Effector memory CD8-positive, alpha-beta T cell (primary cell): ENCODE results near the gene AASS.
"Not testable (repeated sequence)": the region's sequence is repeated elsewhere in the genome, so short reads cannot be mapped to it uniquely, and the experiment has no call there.

ENCODE experiments used
- ATAC-seq: fragments of 150-1000 bp; cut with Tn5 transposase; replicated peaks from 2 replicates; pipeline ENCODE4 v1.10.0; 2021; ENCODE audit warnings: mild to moderate bottlenecking, moderate library complexity
- DNase-seq, 3 experiments: peaks; one replicate each; pipeline ENCODE4 v3.0.0; 2021
- H3K27ac Mint-ChIP-seq, 2 donors: one replicate each; pipeline ENCODE4 v1.8.0; 2022; ENCODE audit warnings: mild to moderate bottlenecking in 2 of 2, mixed read lengths in 2 of 2, moderate library complexity in 2 of 2
- H3K27me3 Mint-ChIP-seq, 2 donors: one replicate each; pipeline ENCODE4 v1.8.0; 2022; ENCODE audit warnings: mixed read lengths in 2 of 2
- H3K36me3 Mint-ChIP-seq: one replicate; pipeline ENCODE4 v1.8.0; 2022; ENCODE audit warnings: mild to moderate bottlenecking, moderate library complexity, mixed read lengths; ENCODE audit not compliant: insufficient read depth
- H3K4me1 Mint-ChIP-seq, 2 donors: one replicate each; pipeline ENCODE4 v1.8.0; 2022; ENCODE audit warnings: low read depth in 2 of 2, mixed read lengths in 2 of 2
- H3K4me3 Mint-ChIP-seq, 2 donors: one replicate each; pipeline ENCODE4 v1.8.0; 2022; ENCODE audit warnings: mild to moderate bottlenecking in 2 of 2, mixed read lengths in 2 of 2, moderate library complexity in 2 of 2
- H3K9me3 Mint-ChIP-seq, 2 donors: one replicate each; pipeline ENCODE4 v1.8.0; 2022; ENCODE audit warnings: mixed read lengths in 2 of 2
- total RNA-seq, 9 experiments: gene quantifications; one replicate each; lab custom pipeline; 2026; lab: John Stamatoyannopoulos, UW

AASS gene
- 0.72 to 20.2 (median 4.9) reads per million in 9 experiments for total RNA-seq

DNA sequence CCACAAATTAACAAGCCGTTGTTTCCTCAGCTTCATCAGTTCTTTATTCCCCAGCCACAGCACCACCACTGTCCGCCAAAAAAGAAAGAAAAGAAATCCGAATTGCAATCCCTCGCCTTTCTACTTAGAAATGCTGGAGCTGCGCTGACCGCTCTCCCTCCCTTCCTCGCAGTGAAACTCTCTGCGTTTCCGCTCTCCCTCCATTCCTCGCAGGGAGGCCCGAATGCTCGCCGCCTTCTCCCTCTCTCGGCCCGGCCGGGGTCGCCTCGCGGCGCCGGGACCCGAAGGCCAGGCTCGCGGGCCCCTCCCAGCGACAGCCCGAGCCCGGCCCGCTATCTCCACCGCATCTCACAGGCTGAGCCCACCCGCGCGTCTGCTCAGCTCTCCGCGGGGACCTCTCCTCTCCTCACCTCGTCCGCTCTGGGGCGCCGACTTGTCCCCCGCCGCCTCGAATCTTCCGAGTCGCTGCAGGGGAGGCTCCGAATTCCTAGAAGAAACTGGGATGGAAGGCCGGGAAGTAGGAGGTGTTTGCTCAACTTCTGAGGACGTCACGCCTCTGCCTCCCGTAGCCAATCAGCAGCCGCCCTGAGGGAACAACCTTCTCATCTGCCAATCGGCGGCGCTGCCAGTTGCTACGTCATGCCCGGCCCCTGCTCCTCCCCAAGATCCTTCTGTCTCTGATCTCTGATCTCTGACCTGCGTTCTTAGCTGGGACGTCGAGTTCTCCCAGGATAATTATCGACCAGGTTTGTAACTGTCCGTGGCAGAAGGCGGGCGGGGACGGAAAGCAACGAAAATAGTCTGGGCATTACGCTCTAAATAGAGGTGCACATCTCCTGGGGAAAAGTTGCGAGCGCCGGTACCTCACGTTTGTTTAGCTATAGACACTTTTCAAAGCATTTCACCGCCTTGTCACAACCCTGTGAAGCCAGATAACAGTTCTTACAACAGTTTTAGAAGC, at the start of gene AASS:
TSS of gene AASS (minus strand) at position 499 of the 961 bp plus-strand sequence. CDS start 10,523 bp downstream, outside the sequence.
- Mint-ChIP-seq H3K36me3 (peaks cover 8% of the 10 kb centered on the region), H3K9me3 (no peaks in the 10 kb centered on the region), H3K27ac (peak within 1 kb of the TSS; percentile 90 to 95), H3K27me3 (peaks cover 18 to 28% of the 10 kb centered on the region in 2 donors), H3K4me1 (peaks cover 6 to 10% of the 10 kb centered on the region in 2 donors), H3K4me3 (peak within 1 kb of the TSS; percentile 95 to 96)
- DNase-seq (peak; percentile 47 to 52 (median 51)), ATAC-seq (peak; percentile 92)

- ATAC-seq (no peak), DNase-seq (no peak)
- H3K27ac Mint-ChIP-seq, result no peak overlapping the region
- H3K4me3 Mint-ChIP-seq, result no peak overlapping the region
- peaks cover 0 to 3% of the 10 kb centered on the region in 2 donors for H3K9me3 Mint-ChIP-seq
- no peaks in the 10 kb centered on the region for H3K36me3 Mint-ChIP-seq
- no peaks in the 10 kb centered on the region for H3K4me1 Mint-ChIP-seq
- H3K27me3 Mint-ChIP-seq, result no peaks in the 10 kb centered on the region
Observed at GRCh38 chr7:122188785-122189184, 44.7 kb upstream of the AASS start.

- ATAC-seq, result no peak
- H3K9me3 Mint-ChIP-seq, result peaks cover 0 to 2% of the 10 kb centered on the region in 2 donors
Observed at GRCh38 chr7:122183106-122183505, 39.1 kb upstream of the AASS start.

DNA sequence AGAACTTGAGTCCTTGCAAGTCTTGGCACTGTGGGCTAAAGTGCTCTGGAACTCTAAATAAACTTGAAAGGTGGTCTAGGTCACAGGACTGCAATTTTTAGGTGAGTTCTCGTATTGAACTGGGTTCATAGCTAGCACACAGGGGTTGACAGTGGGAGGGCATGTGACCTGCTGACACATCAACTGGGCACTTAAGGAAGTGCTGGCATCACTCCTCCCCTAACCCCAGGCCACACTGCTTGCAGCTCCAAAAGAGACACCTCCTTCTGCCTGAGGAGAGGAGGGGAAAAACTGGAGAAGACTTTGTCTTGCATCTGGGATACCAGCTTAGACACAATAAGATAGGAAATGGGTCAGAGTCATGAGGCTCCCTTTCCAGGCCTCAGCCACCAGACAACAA, 38.0 kb upstream of the AASS start:
- DNase-seq (no peak), ATAC-seq (no peak)
- H3K4me3 Mint-ChIP-seq, result no peak overlapping the region

More at GRCh38 chr7:122183106-122183505, 39.1 kb upstream of the AASS start:
- DNase-seq, result no peak
- Mint-ChIP-seq H3K27ac (no peak overlapping the region), H3K36me3 (no peaks in the 10 kb centered on the region), H3K4me1 (no peaks in the 10 kb centered on the region), H3K4me3 (no peak overlapping the region), H3K27me3 (no peaks in the 10 kb centered on the region)

GRCh38 chr7:122172144-122172543, 28.1 kb upstream of the AASS start:
- not testable (repeated sequence) for ATAC-seq, DNase-seq, H3K4me1 Mint-ChIP-seq, H3K27ac Mint-ChIP-seq, H3K27me3 Mint-ChIP-seq, H3K4me3 Mint-ChIP-seq, H3K36me3 Mint-ChIP-seq
- H3K9me3 Mint-ChIP-seq, result peaks cover 4 to 10% of the 10 kb centered on the region in 2 donors

More for the DNA sequence above, 38.0 kb upstream of the AASS start:
- Mint-ChIP-seq H3K27ac (no peak overlapping the region), H3K27me3 (no peaks in the 10 kb centered on the region), H3K36me3 (no peaks in the 10 kb centered on the region), H3K4me1 (no peaks in the 10 kb centered on the region), H3K9me3 (peaks cover 0 to 5% of the 10 kb centered on the region in 2 donors)

DNA sequence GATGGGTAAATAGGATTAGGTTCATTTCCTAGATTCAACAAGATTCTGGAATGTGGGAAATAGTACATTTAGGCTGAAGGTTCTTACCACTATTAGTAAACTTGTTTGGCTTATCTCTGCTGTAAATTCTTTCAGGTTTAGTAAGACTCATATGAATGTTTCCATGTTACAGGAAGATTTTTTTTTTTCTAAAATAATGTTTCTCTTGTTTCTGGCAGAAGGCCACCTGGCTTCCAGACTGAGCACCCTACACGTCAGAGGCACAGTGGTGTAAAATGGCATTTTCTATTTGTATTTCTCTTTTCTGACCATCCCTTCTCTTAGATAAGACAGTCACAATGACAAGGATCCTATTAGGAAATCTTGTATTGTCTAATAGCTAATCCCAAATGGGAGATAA, 22.7 kb upstream of the AASS start:
- no peaks in the 10 kb centered on the region for H3K4me1 Mint-ChIP-seq
- no peak for DNase-seq
- H3K4me3 Mint-ChIP-seq, result no peak overlapping the region
- H3K9me3 Mint-ChIP-seq, result no peaks in the 10 kb centered on the region
- ATAC-seq, result no peak
- H3K36me3 Mint-ChIP-seq, result no peaks in the 10 kb centered on the region
- no peak overlapping the region for H3K27ac Mint-ChIP-seq
- no peaks in the 10 kb centered on the region for H3K27me3 Mint-ChIP-seq

- DNase-seq, result no peak
- Mint-ChIP-seq H3K4me1 (no peaks in the 10 kb centered on the region), H3K27ac (no peak overlapping the region), H3K9me3 (peaks cover under 1 to 1% of the 10 kb centered on the region in 2 donors), H3K4me3 (no peak overlapping the region), H3K36me3 (no peaks in the 10 kb centered on the region), H3K27me3 (no peaks in the 10 kb centered on the region)
- no peak for ATAC-seq
Observed at GRCh38 chr7:122166275-122166674, 22.2 kb upstream of the AASS start.

DNA sequence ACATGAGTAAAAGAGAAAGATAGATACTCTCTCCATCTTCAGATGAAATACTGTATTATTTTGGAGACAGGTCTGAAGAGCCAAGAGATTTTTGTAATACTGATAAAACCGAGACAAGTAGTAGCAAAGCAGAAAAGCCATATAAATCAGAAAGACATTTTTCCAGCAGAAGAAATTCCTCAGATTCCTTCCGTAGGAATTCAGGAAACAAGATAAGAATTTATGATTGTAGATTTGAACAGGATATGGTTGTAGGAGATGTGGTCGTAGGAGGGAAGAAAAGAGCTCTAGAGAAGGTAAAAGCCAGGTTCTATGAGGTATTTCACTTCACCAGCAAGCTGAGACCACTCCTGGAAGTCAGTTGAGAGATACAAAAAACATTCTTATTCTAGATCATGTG, 17.6 kb upstream of the AASS start:
- ATAC-seq, result no peak
- Mint-ChIP-seq H3K36me3 (no peaks in the 10 kb centered on the region), H3K27ac (no peak overlapping the region), H3K4me1 (no peaks in the 10 kb centered on the region), H3K27me3 (no peaks in the 10 kb centered on the region), H3K4me3 (no peak overlapping the region), H3K9me3 (peaks cover 3 to 11% of the 10 kb centered on the region in 2 donors)
- no peak for DNase-seq

GRCh38 chr7:122155566-122155965, 11.5 kb upstream of the AASS start:
- Mint-ChIP-seq H3K27me3 (no peaks in the 10 kb centered on the region), H3K4me1 (no peaks in the 10 kb centered on the region), H3K4me3 (no peak overlapping the region), H3K9me3 (peaks cover 4 to 13% of the 10 kb centered on the region in 2 donors), H3K36me3 (no peaks in the 10 kb centered on the region), H3K27ac (no peak overlapping the region)
- ATAC-seq (no peak), DNase-seq (no peak)

GRCh38 chr7:122148878-122149277, 4.8 kb upstream of the AASS start:
- Mint-ChIP-seq H3K4me3 (no peak overlapping the region), H3K36me3 (peaks cover 5% of the 10 kb centered on the region), H3K27ac (no peak overlapping the region), H3K9me3 (no peaks in the 10 kb centered on the region), H3K27me3 (peaks cover 10 to 18% of the 10 kb centered on the region in 2 donors), H3K4me1 (peaks cover 6% of the 10 kb centered on the region in 2 donors)
- no peak for ATAC-seq
- DNase-seq, result no peak

- Mint-ChIP-seq H3K4me3 (no peak overlapping the region), H3K27me3 (peaks cover 10 to 26% of the 10 kb centered on the region in 2 donors), H3K9me3 (no peaks in the 10 kb centered on the region), H3K36me3 (peaks cover 5% of the 10 kb centered on the region), H3K27ac (no peak overlapping the region), H3K4me1 (peaks cover 6 to 9% of the 10 kb centered on the region in 2 donors)
- DNase-seq, result no peak
- no peak for ATAC-seq
Observed at GRCh38 chr7:122148081-122148480, 4.0 kb upstream of the AASS start.

DNA sequence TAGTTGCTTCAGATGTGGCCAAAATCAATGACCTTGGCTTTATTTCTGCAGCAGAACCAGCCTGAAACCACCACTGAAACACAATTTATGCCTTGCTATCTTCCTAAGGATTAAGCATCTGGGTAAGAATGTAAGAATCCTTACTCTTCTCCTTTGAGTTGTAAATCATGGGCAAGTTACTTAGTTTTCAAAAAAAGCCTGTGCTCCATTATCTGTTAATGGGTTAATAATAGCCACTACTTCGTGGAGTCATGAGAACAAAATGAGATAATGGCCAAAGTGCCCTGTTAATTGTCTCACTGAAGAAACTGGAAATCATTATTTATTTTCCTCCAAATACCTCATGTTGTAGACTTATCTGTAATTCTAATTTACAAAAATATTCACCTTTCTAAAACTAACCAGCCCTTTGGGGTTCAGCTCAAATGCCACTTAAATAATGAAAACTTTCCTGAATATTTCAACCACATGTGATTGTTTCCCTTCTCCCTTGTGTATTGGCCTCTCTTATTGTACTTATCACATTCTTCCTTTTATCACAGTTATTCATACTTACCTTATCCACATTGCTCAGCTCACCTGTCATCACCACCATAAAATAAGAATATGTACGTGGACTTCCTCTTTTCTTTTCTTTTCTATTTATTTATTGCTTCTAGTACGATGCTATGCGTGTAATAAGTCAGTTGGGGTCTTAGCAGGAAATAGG, 2.0 kb upstream of the AASS start:
- H3K9me3 Mint-ChIP-seq, result no peaks in the 10 kb centered on the region
- DNase-seq (no peak), ATAC-seq (no peak)
- no peak overlapping the region for H3K27ac Mint-ChIP-seq
- no peak overlapping the region for H3K4me3 Mint-ChIP-seq
- peaks cover 8% of the 10 kb centered on the region for H3K36me3 Mint-ChIP-seq
- peaks cover 6 to 10% of the 10 kb centered on the region in 2 donors for H3K4me1 Mint-ChIP-seq
- peaks cover 18 to 28% of the 10 kb centered on the region in 2 donors for H3K27me3 Mint-ChIP-seq

DNA sequence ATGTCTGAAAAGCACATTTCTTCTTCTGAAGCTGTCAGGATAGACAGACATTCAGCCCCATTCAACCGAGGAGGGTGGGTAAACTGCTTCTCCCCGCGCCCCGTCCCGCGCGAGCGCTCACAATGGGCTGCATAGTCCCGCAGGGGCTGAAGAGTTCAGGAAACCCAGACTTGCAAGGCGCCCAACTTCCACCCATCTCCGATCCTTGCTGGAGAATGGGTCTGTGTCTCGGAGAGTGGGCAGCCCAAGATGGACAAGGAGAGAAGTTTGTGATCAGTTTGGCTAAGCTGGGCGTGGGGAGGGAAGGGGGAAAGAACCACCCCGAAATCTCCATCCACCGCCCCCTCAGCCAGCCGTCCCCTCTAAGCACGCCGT, 686 bp downstream of the AASS start:
- Mint-ChIP-seq H3K27me3 (peaks cover 18 to 28% of the 10 kb centered on the region in 2 donors), H3K36me3 (peaks cover 8% of the 10 kb centered on the region), H3K4me1 (peaks cover 6 to 10% of the 10 kb centered on the region in 2 donors), H3K9me3 (no peaks in the 10 kb centered on the region), H3K4me3 (peak overlapping the region; percentile 95 to 96), H3K27ac (peak overlapping the region in 1 of 2 donors; percentile 95)
- DNase-seq, result no peak
- peak; percentile 19 for ATAC-seq
